NCI-H460 (cell line): ENCODE results near the gene ELAVL3. TPM values are rescaled to one million over a fixed set of nuclear protein-coding genes. Genes with fewer than 3 reads are reported as not detected.
"Not testable (repeated sequence)": the region's sequence is repeated elsewhere in the genome, so short reads cannot be mapped to it uniquely, and the experiment has no call there.

Experiments
- DNase-seq: peaks from one replicate; pipeline ENCODE4 v3.0.0-alpha.2; 2016; ENCODE audit warnings: low read depth; ENCODE audit errors: extremely low read depth
- total RNA-seq: library from RNA; depleted of rRNA; stranded (reverse); fragments of >200 nt; shearing (Covaris generic); gene quantifications from 2 replicates; pipeline ENCODE4 v1.2.3, GENCODE V29; 2014

Gene ELAVL3
- total RNA-seq, 1 experiment from 2014 or later = not detected

GRCh38 chr19:11489378-11489777, 8.5 kb upstream of the ELAVL3 start:
- DNase-seq = no peak

- no peak for DNase-seq
Measured at GRCh38 chr19:11486661-11487503, 6.0 kb upstream of the ELAVL3 start.

- DNase-seq = no peak
Measured at GRCh38 chr19:11485245-11485837, 4.5 kb upstream of the ELAVL3 start.

GRCh38 chr19:11483366-11484111, 2.7 kb upstream of the ELAVL3 start:
- no peak for DNase-seq

- DNase-seq = peak; percentile 60
Measured at GRCh38 chr19:11482384-11483050, 1.7 kb upstream of the ELAVL3 start.

- DNase-seq = peak; percentile 75
Measured at GRCh38 chr19:11481534-11482383, 913 bp upstream of the ELAVL3 start.

GRCh38 chr19:11479898-11480714, 740 bp downstream of the ELAVL3 start:
- no peak for DNase-seq

- DNase-seq = no peak
Measured at GRCh38 chr19:11479090-11479897, 1.6 kb downstream of the ELAVL3 start.

- no peak for DNase-seq
Measured at GRCh38 chr19:11478167-11479089, 2.4 kb downstream of the ELAVL3 start.

- no peak for DNase-seq
Measured at GRCh38 chr19:11475861-11476260, 5.0 kb downstream of the ELAVL3 start.

GRCh38 chr19:11475343-11475742, 5.5 kb downstream of the ELAVL3 start:
- not testable (repeated sequence) for DNase-seq

- no peak for DNase-seq
Measured at GRCh38 chr19:11473725-11474124, 7.1 kb downstream of the ELAVL3 start.

- not testable (repeated sequence) for DNase-seq
Measured at GRCh38 chr19:11468266-11468845, 12.5 kb downstream of the ELAVL3 start.

- no peak for DNase-seq
Measured at GRCh38 chr19:11465600-11465999, 15.2 kb downstream of the ELAVL3 start.

GRCh38 chr19:11464333-11465265, 16.2 kb downstream of the ELAVL3 start:
- no peak for DNase-seq

GRCh38 chr19:11463391-11463790, 17.5 kb downstream of the ELAVL3 start:
- no peak for DNase-seq
